OCI-M2 (cell line): ENCODE results near the gene VAMP2.

Source experiments
- DNase-seq: peaks from one replicate; lab custom pipeline; 2025; ENCODE audit not compliant: unreplicated experiment; lab: John Stamatoyannopoulos, UW

Gene VAMP2

DNA sequence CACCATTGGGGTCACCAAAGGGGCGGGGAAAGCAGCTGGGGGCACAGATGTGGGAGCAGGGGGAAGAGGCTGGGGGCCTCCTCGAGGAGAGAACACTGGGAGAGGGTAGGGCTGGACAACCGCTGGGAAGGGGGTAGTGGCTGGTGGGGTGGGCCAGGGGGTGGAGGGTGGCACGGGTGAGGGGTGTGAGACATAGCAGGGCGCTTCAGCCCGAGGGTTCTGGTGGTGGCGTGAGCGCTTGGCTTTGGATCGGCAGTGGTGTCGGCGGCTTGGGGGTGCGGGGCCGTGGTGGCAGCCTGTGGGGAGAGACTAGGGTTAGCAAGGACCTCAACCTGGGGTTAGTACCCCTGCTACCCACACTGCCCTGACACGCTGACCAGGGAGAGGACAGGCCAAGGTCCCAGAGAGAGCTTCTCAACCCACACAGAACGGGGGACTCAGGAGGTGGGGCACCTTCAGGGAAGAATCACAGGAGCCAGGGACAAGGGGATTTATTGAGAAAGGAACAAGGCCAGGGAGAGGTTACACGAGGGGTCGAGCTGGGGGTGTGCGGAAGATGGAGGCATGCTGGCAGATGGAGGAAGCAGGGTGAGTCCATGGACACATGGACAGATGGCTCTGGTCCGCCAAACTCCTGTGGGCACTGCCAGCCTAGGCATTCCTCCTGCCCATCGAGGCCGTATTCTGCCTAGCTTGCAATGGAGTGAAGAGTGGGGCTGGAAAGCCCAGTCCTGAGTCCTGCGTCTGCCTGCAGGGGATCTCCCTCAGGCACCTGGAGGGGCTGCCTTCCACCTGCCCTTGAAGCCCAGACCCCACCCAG is 19.0 kb downstream of the VAMP2 start:
- no peak for DNase-seq

DNA sequence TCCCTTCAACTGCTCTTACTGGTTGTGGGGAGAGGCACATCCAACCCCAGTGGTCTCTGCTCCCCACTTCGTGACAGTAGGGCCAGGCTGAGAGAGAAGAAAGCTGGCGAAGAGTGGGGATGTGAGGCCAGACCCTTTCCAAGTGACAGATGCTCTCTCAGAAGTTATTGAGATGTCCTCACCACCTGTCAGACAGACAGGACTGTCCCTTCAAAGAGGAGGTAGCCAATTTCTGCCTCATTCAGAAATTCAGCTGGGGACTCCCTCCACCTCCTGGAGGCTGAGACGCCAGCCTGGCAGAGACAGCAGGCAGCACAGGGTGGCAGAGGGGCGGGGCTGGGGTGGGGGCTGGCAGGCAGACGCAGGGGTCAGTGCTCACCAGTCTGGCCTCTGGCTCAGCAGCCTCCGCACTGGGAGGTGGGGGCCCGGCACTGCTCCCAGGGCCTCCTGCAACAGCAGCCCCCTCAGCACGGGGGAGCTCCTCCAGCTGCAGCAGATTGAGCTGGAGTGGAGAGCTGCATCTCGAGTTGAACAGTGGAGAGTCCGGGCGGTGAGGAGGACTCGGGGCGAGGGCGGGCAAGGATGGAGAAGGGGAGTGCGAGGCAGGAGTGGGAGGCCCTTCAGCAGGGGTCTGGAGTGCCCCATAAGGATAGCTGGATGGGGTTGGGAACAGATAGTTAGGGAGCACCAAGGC is 19.7 kb downstream of the VAMP2 start:
- no peak for DNase-seq

- DNase-seq, result no peak
Measured at GRCh38 chr17:8142158-8142886, 20.4 kb downstream of the VAMP2 start.

- no peak for DNase-seq
Measured at GRCh38 chr17:8141741-8142140, 21.0 kb downstream of the VAMP2 start.

DNA sequence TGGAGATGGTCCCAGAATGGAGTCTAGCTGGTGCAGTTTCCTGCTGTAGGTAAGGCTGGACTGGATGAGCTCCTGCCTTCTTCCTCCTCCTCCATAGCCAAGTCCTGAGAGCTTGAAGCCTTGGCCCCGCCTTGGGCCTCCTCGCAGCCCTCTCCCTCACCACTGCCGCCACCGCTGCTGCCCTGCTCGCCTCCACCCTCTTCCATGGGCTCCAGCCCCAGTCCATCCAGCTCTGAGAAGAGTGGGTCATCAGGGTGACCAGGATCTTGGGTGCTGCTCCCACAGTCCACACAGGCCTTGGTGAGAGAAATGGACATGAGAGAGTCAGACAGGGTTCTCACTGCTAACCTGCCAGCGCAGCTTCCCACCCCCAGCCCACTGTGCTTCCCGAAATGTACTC is 21.7 kb downstream of the VAMP2 start:
- DNase-seq, result no peak

- no peak for DNase-seq
Measured at GRCh38 chr17:8140065-8141029, 22.4 kb downstream of the VAMP2 start.

GRCh38 chr17:8138672-8139371 is 23.9 kb downstream of the VAMP2 start:
- DNase-seq, result peak; percentile 97

DNA sequence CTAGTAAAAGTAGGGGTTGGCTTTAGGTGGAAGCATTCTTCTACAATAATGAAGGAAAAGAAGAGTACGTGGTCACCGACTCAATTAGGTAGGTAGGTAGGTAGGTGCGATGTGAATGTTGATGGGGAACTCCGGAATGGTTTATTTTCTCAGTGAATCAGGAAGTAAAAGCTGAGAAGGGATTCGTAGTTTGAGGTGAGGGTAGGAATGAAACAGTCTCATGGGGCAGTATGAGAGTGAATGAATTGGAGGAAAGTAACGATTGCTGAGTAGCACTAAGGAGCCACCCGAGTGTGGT is 24.4 kb downstream of the VAMP2 start:
- no peak for DNase-seq

GRCh38 chr17:8137645-8138373 is 24.9 kb downstream of the VAMP2 start:
- no peak for DNase-seq

DNA sequence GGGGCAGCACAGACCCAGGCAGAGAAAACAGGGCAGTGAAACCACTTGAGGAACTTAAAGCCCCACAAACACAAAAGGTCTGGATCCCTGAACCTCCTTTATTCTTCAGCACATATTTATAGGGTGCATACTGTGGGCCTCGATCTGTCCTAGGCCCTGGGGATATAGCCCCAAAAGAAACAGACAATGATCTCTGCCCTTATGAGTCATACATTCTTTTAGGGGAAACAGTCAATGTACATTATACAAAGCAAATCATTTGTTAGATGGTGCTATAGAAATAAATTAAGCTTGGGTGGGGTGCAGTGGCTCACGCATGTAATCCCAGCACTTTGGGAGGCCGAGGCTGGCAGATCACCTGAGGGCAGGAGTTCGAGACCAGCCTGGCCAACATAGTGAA is 28.8 kb downstream of the VAMP2 start:
- DNase-seq, result no peak

GRCh38 chr17:8133399-8133798 is 29.3 kb downstream of the VAMP2 start:
- DNase-seq, result no peak

- DNase-seq, result no peak
Measured at GRCh38 chr17:8131844-8132441, 30.8 kb downstream of the VAMP2 start.

DNA sequence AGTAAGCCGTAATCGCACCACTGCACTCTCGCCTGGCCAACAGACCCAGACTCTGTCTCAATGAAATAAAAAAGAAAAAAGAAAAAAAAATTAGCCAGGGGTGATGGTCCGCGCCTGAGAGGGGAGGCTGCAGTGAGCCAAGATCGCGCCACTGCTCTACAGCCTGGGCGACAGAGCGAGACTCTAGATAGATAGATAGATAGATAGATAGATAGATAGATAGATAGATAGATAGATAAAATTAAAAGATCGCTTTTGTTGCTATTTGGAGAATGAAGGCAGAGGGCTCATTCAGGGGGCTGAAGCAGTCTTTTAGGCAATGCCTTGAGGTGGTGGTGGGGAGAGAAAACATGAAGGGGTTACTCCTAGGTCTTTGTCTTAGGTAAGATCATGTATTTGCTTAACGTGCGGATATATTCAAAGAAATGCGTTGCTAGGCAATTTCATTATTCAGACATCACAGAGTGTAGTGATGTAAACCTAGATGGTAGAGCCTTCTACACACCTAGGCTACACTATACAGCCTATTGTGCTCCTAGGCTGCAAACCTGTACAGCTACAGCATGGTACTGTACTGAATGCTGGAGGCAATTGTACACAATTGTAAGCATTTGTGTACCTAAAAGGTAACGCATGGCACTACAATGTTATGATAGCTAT is 34.5 kb downstream of the VAMP2 start:
- no peak for DNase-seq

- DNase-seq, result no peak
Measured at GRCh38 chr17:8126491-8127066, 36.2 kb downstream of the VAMP2 start.

- DNase-seq, result no peak
Measured at GRCh38 chr17:8125947-8126490, 36.7 kb downstream of the VAMP2 start.

- DNase-seq, result peak; percentile 47
Measured at GRCh38 chr17:8125154-8125946, 37.4 kb downstream of the VAMP2 start.
